ENCODE data around the gene CALR. TPM values are rescaled to one million over a fixed set of nuclear protein-coding genes. Genes with fewer than 3 reads are reported as not detected.
A peak's percentile ranks its signal among the peaks of the same experiment; 100 is the strongest.

Gene CALR
- total RNA-seq, 2 experiments from 2014 or later: 522 to 531 TPM

GRCh38 chr19:12938779-12939601 is 581 bp downstream of the CALR start:
- no peaks in the 10 kb centered on the region for H3K27me3 Mint-ChIP-seq
- peak overlapping the region; percentile 92 for H3K27ac Mint-ChIP-seq
- peak; percentile 4 for ATAC-seq (ENCODE audit: low read depth)
- no peaks in the 10 kb centered on the region for H3K9me3 Mint-ChIP-seq
- POLR2A ChIA-PET: interaction anchor here (0.5 to 3.3 kb wide), 8 partner anchors 25 to 246 kb away, joined by 3 to 25 read pairs (median 4); partner anchors contain the start of genes GCDH and TRIR
- DNase-seq: peak; percentile 48
- H3K4me1 Mint-ChIP-seq: peaks cover 48% of the 10 kb centered on the region
- H3K4me3 Mint-ChIP-seq: peak overlapping the region; percentile 99
- peaks cover 39% of the 10 kb centered on the region for H3K36me3 Mint-ChIP-seq

GRCh38 chr19:12939975-12940423 is 1.6 kb downstream of the CALR start:
- Mint-ChIP-seq H3K36me3 (peaks cover 42% of the 10 kb centered on the region), H3K27ac (peak overlapping the region; percentile 92), H3K27me3 (no peaks in the 10 kb centered on the region), H3K9me3 (no peaks in the 10 kb centered on the region), H3K4me1 (peaks cover 49% of the 10 kb centered on the region), H3K4me3 (peak overlapping the region; percentile 99)
- DNase-seq (no peak), ATAC-seq (ENCODE audit: low read depth) (no peak)
- POLR2A ChIA-PET: interaction anchor here (0.6 to 3.3 kb wide), 4 partner anchors 26 to 206 kb away, joined by 3 to 25 read pairs (median 4); partner anchors contain the start of genes GCDH and TRIR

GRCh38 chr19:12940897-12941296 is 2.5 kb downstream of the CALR start:
- DNase-seq (no peak), ATAC-seq (ENCODE audit: low read depth) (no peak)
- peak overlapping the region; percentile 92 for H3K27ac Mint-ChIP-seq
- peaks cover 55% of the 10 kb centered on the region for H3K4me1 Mint-ChIP-seq
- no peaks in the 10 kb centered on the region for H3K9me3 Mint-ChIP-seq
- POLR2A ChIA-PET: interaction anchor here (1.0 kb wide), 1 partner anchor 1038 kb away, joined by 3 read pairs; no protein-coding TSS in a partner anchor
- H3K27me3 Mint-ChIP-seq: no peaks in the 10 kb centered on the region
- peaks cover 47% of the 10 kb centered on the region for H3K36me3 Mint-ChIP-seq
- peak overlapping the region; percentile 99 for H3K4me3 Mint-ChIP-seq

GRCh38 chr19:12943437-12944044 is 5.1 kb downstream of the CALR start:
- H3K4me3 Mint-ChIP-seq: peak overlapping the region; percentile 15
- H3K27me3 Mint-ChIP-seq: no peaks in the 10 kb centered on the region
- ATAC-seq (ENCODE audit: low read depth): no peak
- H3K9me3 Mint-ChIP-seq: no peaks in the 10 kb centered on the region
- H3K36me3 Mint-ChIP-seq: peaks cover 55% of the 10 kb centered on the region
- peaks cover 51% of the 10 kb centered on the region for H3K4me1 Mint-ChIP-seq
- DNase-seq: no peak
- POLR2A ChIA-PET: interaction anchor here (0.7 to 1.2 kb wide), 5 partner anchors 11 to 789 kb away, joined by 3 to 13 read pairs (median 4); no protein-coding TSS in a partner anchor
- H3K27ac Mint-ChIP-seq: peak overlapping the region; percentile 86

- no peak for ATAC-seq (ENCODE audit: low read depth)
- Mint-ChIP-seq H3K4me3 (no peak overlapping the region), H3K4me1 (peaks cover 49% of the 10 kb centered on the region), H3K36me3 (peaks cover 51% of the 10 kb centered on the region), H3K27ac (peak overlapping the region; percentile 99), H3K27me3 (no peaks in the 10 kb centered on the region), H3K9me3 (no peaks in the 10 kb centered on the region)
- DNase-seq: no peak
- POLR2A ChIA-PET: interaction anchor here (1.2 kb wide), 1 partner anchor 55 kb away, joined by 3 read pairs; no protein-coding TSS in a partner anchor
These were observed 5.8 kb downstream of the CALR start for GRCh38 chr19:12944104-12944674.

- peak within 1 kb of the TSS; percentile 97 for H3K4me3 Mint-ChIP-seq
- H3K4me1 Mint-ChIP-seq: peaks cover 39% of the 10 kb centered on the region
- ATAC-seq (ENCODE audit: low read depth) (peak; percentile 78), DNase-seq (peak; percentile 100)
- no peaks in the 10 kb centered on the region for H3K9me3 Mint-ChIP-seq
- peak within 1 kb of the TSS; percentile 99 for H3K27ac Mint-ChIP-seq
- no peaks in the 10 kb centered on the region for H3K27me3 Mint-ChIP-seq
- POLR2A ChIA-PET: interaction anchor here (1.0 to 1.9 kb wide), 4 partner anchors 10 to 236 kb away, joined by 3 to 10 read pairs (median 7); partner anchors contain the start of gene FARSA
- H3K36me3 Mint-ChIP-seq: peaks cover 46% of the 10 kb centered on the region
These were observed 7.2 kb downstream of the CALR start, which contains the start of gene RAD23A for GRCh38 chr19:12945479-12946091. TSS of gene RAD23A (plus strand) at chr19:12945862. CDS start at chr19:12945949, 87 bp downstream.

GRCh38 chr19:12946092-12946721 is 7.8 kb downstream of the CALR start:
- POLR2A ChIA-PET: interaction anchor here (0.5 to 1.9 kb wide), 9 partner anchors 9 to 299 kb away, joined by 3 to 10 read pairs (median 4); partner anchors contain the start of genes CALR and FARSA
- Mint-ChIP-seq H3K9me3 (no peaks in the 10 kb centered on the region), H3K4me3 (peak overlapping the region; percentile 97), H3K27me3 (no peaks in the 10 kb centered on the region), H3K27ac (peak overlapping the region; percentile 84), H3K4me1 (peaks cover 35% of the 10 kb centered on the region), H3K36me3 (peaks cover 43% of the 10 kb centered on the region)
- DNase-seq (peak; percentile 73), ATAC-seq (ENCODE audit: low read depth) (peak; percentile 67)

GRCh38 chr19:12946731-12947496 is 8.5 kb downstream of the CALR start:
- H3K4me1 Mint-ChIP-seq: peaks cover 35% of the 10 kb centered on the region
- peaks cover 39% of the 10 kb centered on the region for H3K36me3 Mint-ChIP-seq
- ATAC-seq (ENCODE audit: low read depth) (no peak), DNase-seq (no peak)
- peak overlapping the region; percentile 84 for H3K27ac Mint-ChIP-seq
- no peaks in the 10 kb centered on the region for H3K27me3 Mint-ChIP-seq
- H3K4me3 Mint-ChIP-seq: peak overlapping the region; percentile 97
- POLR2A ChIA-PET: interaction anchor here (0.5 to 1.9 kb wide), 9 partner anchors 9 to 298 kb away, joined by 3 to 10 read pairs (median 4); partner anchors contain the start of genes CALR and FARSA
- no peaks in the 10 kb centered on the region for H3K9me3 Mint-ChIP-seq

- Mint-ChIP-seq H3K27me3 (no peaks in the 10 kb centered on the region), H3K9me3 (no peaks in the 10 kb centered on the region), H3K4me1 (peaks cover 34% of the 10 kb centered on the region), H3K27ac (peak overlapping the region; percentile 38), H3K36me3 (peaks cover 38% of the 10 kb centered on the region), H3K4me3 (no peak overlapping the region)
- POLR2A ChIA-PET: interaction anchor here (0.5 to 1.2 kb wide), 3 partner anchors 14 to 68 kb away, joined by 3 to 5 read pairs (median 5); no protein-coding TSS in a partner anchor
- DNase-seq (no peak), ATAC-seq (ENCODE audit: low read depth) (no peak)
These were observed 9.5 kb downstream of the CALR start for GRCh38 chr19:12947702-12948611.

- H3K4me3 Mint-ChIP-seq: no peak overlapping the region
- H3K36me3 Mint-ChIP-seq: peaks cover 31% of the 10 kb centered on the region
- ATAC-seq (ENCODE audit: low read depth) (no peak), DNase-seq (no peak)
- POLR2A ChIA-PET: interaction anchor here (1.2 kb wide), 1 partner anchor 16 kb away, joined by 3 read pairs; no protein-coding TSS in a partner anchor
- H3K27me3 Mint-ChIP-seq: no peaks in the 10 kb centered on the region
- peaks cover 29% of the 10 kb centered on the region for H3K4me1 Mint-ChIP-seq
- H3K27ac Mint-ChIP-seq: peak overlapping the region; percentile 38
- H3K9me3 Mint-ChIP-seq: no peaks in the 10 kb centered on the region
These were observed 10.4 kb downstream of the CALR start for GRCh38 chr19:12948612-12949362.

Data from activated naive CD8-positive, alpha-beta T cell treated with anti-CD3 and anti-CD28 coated beads, Interleukin-2, amount 10 ng/mL, durations not matched to agents 7 days and 5 days (primary cell).